K562 (cell line): ENCODE data around the gene OR10T2. TPM values are rescaled to one million over a fixed set of nuclear protein-coding genes. Genes with fewer than 3 reads are reported as not detected.

Experiments used
- ATAC-seq: fragments of 200-7000 bp; cut with Tn5 transposase; 3 replicates; pipeline ENCODE4 v1.9.1; 2020; ENCODE audit warnings: moderate library complexity
- BruUV-seq: library from RNA; stranded (reverse); fragments of 400-500 nt; replicated peaks from 2 replicates; lab custom pipeline; 2021; lab: Mats Ljungman, UMichigan
- CTCF ChIA-PET: fragments of 300-600 bp; formaldehyde crosslinking; extraction: SDS; loops from one replicate; lab custom pipeline; 2021; ENCODE audit warnings: low intra/inter-chr PET ratio; lab: Yijun Ruan, JAX
- POLR2A ChIA-PET: fragments of 300-600, 350-650 bp; sonication (Branson Sonifier 250); formaldehyde crosslinking; extraction: SDS; loops from one replicate; lab custom pipeline; 2021; ENCODE audit warnings: antibody characterized with exemption, inconsistent platforms; lab: Yijun Ruan, JAX
- DNase-seq, 4 experiments: peaks; one replicate each; pipeline versions ENCODE4 v3.0.0 to v3.0.0-alpha.2; 2011 to 2018; ENCODE audit warnings: low spot score in 3 of 4, mixed read lengths in 3 of 4; ENCODE audit errors: extremely low read depth in 1 of 4
- FAIRE-seq: peaks from 2 replicates; lab custom pipeline; 2011; peaks lifted over from hg19 to GRCh38; lab: Jason Lieb, UNC
- H2AFZ ChIP-seq: 2 replicates; pipeline ENCODE4 v1.6.0; 2011; ENCODE audit warnings: low read depth, low read length, control low read depth, inconsistent platforms
- H3K27ac ChIP-seq: fragments of 200-600 bp; 3 replicates; pipeline ENCODE4 v1.8.0; 2011; ENCODE audit warnings: low read depth, mild to moderate bottlenecking, control low read depth, inconsistent platforms, low read length, moderate library complexity, mixed read lengths; ENCODE audit errors: extremely low read depth
- H3K27me3 ChIP-seq, 2 experiments: fragments of 300-600 bp in 1 of 2; 2 replicates in 1 of 2; 3 replicates in 1 of 2; pipeline versions ENCODE4 v1.6.0 to v1.8.0; 2011; ENCODE audit warnings: inconsistent platforms in 2 of 2, low read length in 2 of 2, mild to moderate bottlenecking in 1 of 2, mixed read lengths in 1 of 2, moderate library complexity in 1 of 2; ENCODE audit not compliant: control insufficient read depth in 2 of 2, insufficient read depth in 2 of 2
- H3K36me3 ChIP-seq: fragments of 300-600 bp; 3 replicates; pipeline ENCODE4 v1.8.0; 2011; ENCODE audit warnings: mild to moderate bottlenecking, low read length, inconsistent platforms; ENCODE audit not compliant: control insufficient read depth, insufficient read depth
- H3K4me1 ChIP-seq, 2 experiments: fragments of 200-600 bp in 1 of 2; replicated peaks in 1 of 2; 2 replicates in 1 of 2; 3 replicates in 1 of 2; pipeline versions ENCODE4 v1.5.1 to v1.8.0; 2011; ENCODE audit warnings: inconsistent platforms in 2 of 2, low read length in 2 of 2, mild to moderate bottlenecking in 1 of 2, mixed read lengths in 1 of 2, moderate library complexity in 1 of 2; ENCODE audit not compliant: control insufficient read depth in 2 of 2, insufficient read depth in 2 of 2
- H3K4me2 ChIP-seq: 2 replicates; pipeline ENCODE4 v1.6.1; 2011; ENCODE audit warnings: low read length, control low read depth, inconsistent platforms, mixed read lengths; ENCODE audit not compliant: insufficient read depth
- H3K4me3 ChIP-seq: fragments of 200-600 bp; sonication (generic), shearing (Covaris generic); 2 replicates; pipeline ENCODE4 v1.5.1; 2016; ENCODE audit warnings: control low read depth, inconsistent platforms
- H3K79me2 ChIP-seq: fragments of 200-600 bp; 3 replicates; pipeline ENCODE4 v1.8.0; 2011; ENCODE audit warnings: low read length, inconsistent platforms; ENCODE audit not compliant: control insufficient read depth, insufficient read depth
- H3K9ac ChIP-seq, 2 experiments: 2 replicates each; pipeline versions ENCODE4 v1.6.0 to v1.6.1; 2011; ENCODE audit warnings: low read depth in 2 of 2, low read length in 2 of 2, control low read depth in 1 of 2, inconsistent platforms in 1 of 2, mild to moderate bottlenecking in 1 of 2, mixed read lengths in 1 of 2; ENCODE audit not compliant: insufficient read depth in 1 of 2
- H3K9me1 ChIP-seq: one replicate; pipeline ENCODE4 v1.6.0; 2011; ENCODE audit warnings: inconsistent platforms, mild to moderate bottlenecking, low read length, moderate library complexity; ENCODE audit not compliant: control insufficient read depth, insufficient read depth
- H3K9me3 ChIP-seq: replicated peaks from 2 replicates; pipeline ENCODE4 v1.5.1; 2011; ENCODE audit warnings: low read depth, low read length, inconsistent platforms; ENCODE audit not compliant: control insufficient read depth, insufficient read depth
- H4K20me1 ChIP-seq: replicated peaks from 2 replicates; pipeline ENCODE4 v1.6.1; 2011; ENCODE audit warnings: low read length, inconsistent platforms, mixed read lengths; ENCODE audit not compliant: control insufficient read depth, insufficient read depth
- ARID2 ChIP-seq: fragments of 450-650 bp; IDR thresholded peaks from 2 replicates; pipeline ENCODE4 v1.6.1; 2017; ENCODE audit warnings: antibody characterized with exemption, mild to moderate bottlenecking
- CBFA2T2 ChIP-seq: fragments of 450-650 bp; conservative IDR thresholded peaks from 2 replicates; pipeline ENCODE4 v1.6.1; 2017; ENCODE audit warnings: mild to moderate bottlenecking
- GTF2F1 ChIP-seq: IDR thresholded peaks from 2 replicates; pipeline ENCODE4 v1.6.1; 2011; ENCODE audit warnings: low read depth, low read length, improper control_type of control experiment
- XRCC3 ChIP-seq: fragments of 450-650 bp; IDR thresholded peaks from 2 replicates; pipeline ENCODE4 v1.6.1; 2017; ENCODE audit warnings: mild to moderate bottlenecking, moderate library complexity
- ZNF253 ChIP-seq: fragments of 250-450 bp; sonication (Bioruptor Pico); conservative IDR thresholded peaks from 2 replicates; pipeline ENCODE4 v1.6.1; 2021; ENCODE audit warnings: mild to moderate bottlenecking
- WGBS: fragments of 100-300 bp; shearing (Covaris generic); methylation state at CpG from one replicate; pipeline ENCODE4 v1.1.6; 2016; ENCODE audit warnings: low coverage, mixed read lengths; ENCODE audit not compliant: insufficient coverage; ENCODE audit errors: missing lambda C conversion rate; 5-methylcytosine and 5-hydroxymethylcytosine counted together
- in situ Hi-C: fragments of 300-500 bp; cut with MboI; formaldehyde crosslinking; loops from 4 replicates; pipeline ENCODE4 v1.15.0; 2018; ENCODE audit warnings: inconsistent platforms, mixed read lengths
- intact Hi-C: fragments of 100-400 bp; cut with micrococcal nuclease; formaldehyde crosslinking; loops from 2 replicates; pipeline ENCODE4 v1.14.2; 2022
- polyA plus RNA-seq, 8 experiments: library from polyadenylated mRNA; depleted of rRNA in 4 of 8; stranded (reverse) in 5 of 8; unstranded in 3 of 8; fragments of >200 nt; fragmentation: Nextera tagmentation in 2 of 8; fragmentation: Illumina TruSeq in 1 of 8; extraction: Ambion mirVana in 2 of 8; extraction: Trizol in 1 of 8; gene quantifications; 2 replicates each; pipeline versions ENCODE4 v1.2.1 to v1.2.3, GENCODE V29; 2011 to 2014; ENCODE audit warnings: inconsistent platforms in 1 of 8, missing spikeins in 1 of 8
- total RNA-seq, 7 experiments: library from RNA; depleted of rRNA in 6 of 7; stranded (reverse); fragments of >200 nt in 6 of 7; fragmentation: Illumina TruSeq in 2 of 7; extraction: Trizol in 2 of 7; gene quantifications; 2 replicates each; pipeline versions ENCODE4 v1.2.1 to v1.2.3, GENCODE V29; 2011 to 2021; ENCODE audit warnings: low replicate concordance in 1 of 7

Gene OR10T2
- total and polyA plus RNA-seq, 9 of the 15 experiments (the other 6 are each of a cell fraction or from before 2014, with no cell fraction given), result not detected

DNA sequence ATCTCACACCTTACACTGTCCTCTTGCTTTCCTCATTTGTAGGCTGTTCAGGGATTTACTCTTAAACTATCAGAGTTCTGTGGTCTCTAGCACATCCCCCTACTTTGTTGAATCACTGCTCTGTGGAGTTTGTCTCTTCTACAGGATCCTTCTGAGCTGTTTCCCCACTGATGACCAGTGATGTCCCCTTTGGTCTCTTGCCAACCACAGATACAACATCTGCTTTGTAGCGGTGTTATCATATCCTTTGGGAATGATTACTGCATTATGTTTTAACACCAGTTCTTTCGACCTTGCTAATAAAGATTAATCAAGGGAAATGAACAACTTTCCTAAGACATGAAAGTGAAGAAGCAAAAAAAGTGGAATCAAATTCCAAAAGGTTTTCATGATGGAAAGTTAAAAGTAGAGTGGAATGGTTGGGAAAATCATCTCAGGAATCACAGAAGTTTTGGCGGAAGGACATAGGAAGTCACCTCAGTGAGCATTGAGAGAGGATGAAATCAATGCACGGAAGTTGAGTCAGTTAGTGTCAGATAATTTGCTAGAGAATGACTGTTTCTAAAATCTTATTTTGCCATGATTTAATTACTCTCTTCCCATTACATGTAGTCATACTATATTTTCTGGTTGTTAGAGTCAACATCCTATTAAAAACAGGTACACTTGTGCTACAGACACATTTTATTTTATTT, 15.5 kb upstream of the OR10T2 start (continued):
- TF ChIP-seq GTF2F1 (no peak), ARID2 (no peak)
- TF ChIP-seq, all 486 proteins: peak for 0

GRCh38 chr1:158407092-158407491, 7.8 kb upstream of the OR10T2 start:
- Histone ChIP-seq H3K27me3 (no peaks in the 10 kb centered on the region), H3K36me3 (no peaks in the 10 kb centered on the region), H3K27ac (no peak overlapping the region), H3K4me1 (no peaks in the 10 kb centered on the region), H4K20me1 (no peaks in the 10 kb centered on the region), H2AFZ (no peak overlapping the region), H3K79me2 (no peaks in the 10 kb centered on the region), H3K9me1 (no peaks in the 10 kb centered on the region), H3K9ac (no peak overlapping the region), H3K4me3 (no peak overlapping the region), H3K4me2 (no peak overlapping the region), H3K9me3 (no peaks in the 10 kb centered on the region)
- ChIA-PET POLR2A (no interaction called here), CTCF (interaction anchor here (0.6 kb wide), 1 partner anchor 285 kb away, joined by 4 read pairs; no protein-coding TSS in a partner anchor)
- in situ Hi-C loops, result no loop called here
- FAIRE-seq (no peak), DNase-seq (no peak), ATAC-seq (no peak)
- no TSS peak for BruUV-seq
- intact Hi-C loops, result no loop called here
- WGBS, result 3% methylated on average over 5 of the region's 5 CpGs
- TF ChIP-seq CBFA2T2, result no peak
- no peak for TF ChIP-seq ZNF253 (CRISPR knock-in tag)
- TF ChIP-seq XRCC3, result no peak
